Retinal pigment epithelial cell (primary cell): ENCODE results near the gene SRC.

Experiments used
- DNase-seq: peaks from one replicate; pipeline ENCODE4 v3.0.0-alpha.2; 2010; ENCODE audit warnings: low read depth
- H3K4me3 ChIP-seq: 2 replicates; pipeline ENCODE4 v1.5.1; 2011; ENCODE audit warnings: mild to moderate bottlenecking, low read length, control low read depth, moderate library complexity
- TF ChIP-seq, protein P1 (sequence below): conservative IDR thresholded peaks from 2 replicates; pipeline ENCODE4 v1.5.1; 2011; ENCODE audit warnings: low read depth, low read length, control low read depth, inconsistent platforms

The SRC gene

DNA sequence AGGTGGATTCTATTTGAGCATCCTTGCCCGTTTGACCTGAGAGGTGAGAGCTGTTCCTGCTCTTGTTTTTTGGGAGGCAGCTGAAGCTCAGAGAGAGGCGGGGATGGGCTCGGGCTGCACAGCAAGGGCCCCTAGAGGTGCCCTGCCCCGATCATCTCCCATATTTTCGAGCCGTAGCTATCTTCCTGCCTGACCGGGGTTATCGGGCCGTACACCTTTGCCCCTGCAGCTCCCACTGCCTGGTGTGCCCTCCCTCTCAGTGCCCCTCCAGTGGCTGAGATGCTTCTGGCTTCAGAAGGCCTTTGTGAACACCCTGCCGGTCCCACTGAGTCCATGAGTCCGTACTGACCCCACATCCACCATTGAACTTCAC, 6.7 kb downstream of the SRC start:
- DNase-seq, result no peak
- H3K4me3 ChIP-seq, result no peak overlapping the region
- TF ChIP-seq, protein P1, sequence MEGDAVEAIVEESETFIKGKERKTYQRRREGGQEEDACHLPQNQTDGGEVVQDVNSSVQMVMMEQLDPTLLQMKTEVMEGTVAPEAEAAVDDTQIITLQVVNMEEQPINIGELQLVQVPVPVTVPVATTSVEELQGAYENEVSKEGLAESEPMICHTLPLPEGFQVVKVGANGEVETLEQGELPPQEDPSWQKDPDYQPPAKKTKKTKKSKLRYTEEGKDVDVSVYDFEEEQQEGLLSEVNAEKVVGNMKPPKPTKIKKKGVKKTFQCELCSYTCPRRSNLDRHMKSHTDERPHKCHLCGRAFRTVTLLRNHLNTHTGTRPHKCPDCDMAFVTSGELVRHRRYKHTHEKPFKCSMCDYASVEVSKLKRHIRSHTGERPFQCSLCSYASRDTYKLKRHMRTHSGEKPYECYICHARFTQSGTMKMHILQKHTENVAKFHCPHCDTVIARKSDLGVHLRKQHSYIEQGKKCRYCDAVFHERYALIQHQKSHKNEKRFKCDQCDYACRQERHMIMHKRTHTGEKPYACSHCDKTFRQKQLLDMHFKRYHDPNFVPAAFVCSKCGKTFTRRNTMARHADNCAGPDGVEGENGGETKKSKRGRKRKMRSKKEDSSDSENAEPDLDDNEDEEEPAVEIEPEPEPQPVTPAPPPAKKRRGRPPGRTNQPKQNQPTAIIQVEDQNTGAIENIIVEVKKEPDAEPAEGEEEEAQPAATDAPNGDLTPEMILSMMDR, result no peak

DNA sequence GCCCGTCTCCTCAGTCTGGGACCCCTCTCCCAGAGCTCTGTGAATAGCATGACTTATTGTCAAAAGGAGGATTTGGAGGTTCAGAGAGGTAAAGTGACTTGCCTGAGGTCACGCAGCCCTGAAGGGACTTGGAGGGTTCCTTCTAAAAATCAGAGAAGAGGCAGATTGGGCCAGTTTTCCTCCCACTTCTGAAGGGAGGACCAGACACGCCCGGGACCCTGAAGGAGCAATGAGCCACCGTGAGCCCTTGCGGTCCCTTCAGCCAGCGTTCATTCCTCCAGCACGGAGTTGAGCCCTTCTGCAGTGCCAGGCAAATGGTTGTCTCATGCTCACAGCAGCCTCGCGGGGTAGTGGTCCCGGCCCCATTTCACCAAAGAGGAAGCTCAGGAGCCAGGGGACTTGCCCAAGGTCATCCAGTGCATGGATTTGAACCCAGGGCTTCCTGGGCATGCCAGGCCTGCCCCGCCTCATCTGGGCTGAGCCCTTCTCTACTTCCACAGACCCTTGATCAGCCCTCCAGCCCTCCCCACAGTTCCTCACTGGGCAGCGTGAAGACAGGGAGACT, 7.4 kb downstream of the SRC start:
- no peak overlapping the region for H3K4me3 ChIP-seq
- DNase-seq, result no peak
- TF ChIP-seq, protein P1, result no peak

DNA sequence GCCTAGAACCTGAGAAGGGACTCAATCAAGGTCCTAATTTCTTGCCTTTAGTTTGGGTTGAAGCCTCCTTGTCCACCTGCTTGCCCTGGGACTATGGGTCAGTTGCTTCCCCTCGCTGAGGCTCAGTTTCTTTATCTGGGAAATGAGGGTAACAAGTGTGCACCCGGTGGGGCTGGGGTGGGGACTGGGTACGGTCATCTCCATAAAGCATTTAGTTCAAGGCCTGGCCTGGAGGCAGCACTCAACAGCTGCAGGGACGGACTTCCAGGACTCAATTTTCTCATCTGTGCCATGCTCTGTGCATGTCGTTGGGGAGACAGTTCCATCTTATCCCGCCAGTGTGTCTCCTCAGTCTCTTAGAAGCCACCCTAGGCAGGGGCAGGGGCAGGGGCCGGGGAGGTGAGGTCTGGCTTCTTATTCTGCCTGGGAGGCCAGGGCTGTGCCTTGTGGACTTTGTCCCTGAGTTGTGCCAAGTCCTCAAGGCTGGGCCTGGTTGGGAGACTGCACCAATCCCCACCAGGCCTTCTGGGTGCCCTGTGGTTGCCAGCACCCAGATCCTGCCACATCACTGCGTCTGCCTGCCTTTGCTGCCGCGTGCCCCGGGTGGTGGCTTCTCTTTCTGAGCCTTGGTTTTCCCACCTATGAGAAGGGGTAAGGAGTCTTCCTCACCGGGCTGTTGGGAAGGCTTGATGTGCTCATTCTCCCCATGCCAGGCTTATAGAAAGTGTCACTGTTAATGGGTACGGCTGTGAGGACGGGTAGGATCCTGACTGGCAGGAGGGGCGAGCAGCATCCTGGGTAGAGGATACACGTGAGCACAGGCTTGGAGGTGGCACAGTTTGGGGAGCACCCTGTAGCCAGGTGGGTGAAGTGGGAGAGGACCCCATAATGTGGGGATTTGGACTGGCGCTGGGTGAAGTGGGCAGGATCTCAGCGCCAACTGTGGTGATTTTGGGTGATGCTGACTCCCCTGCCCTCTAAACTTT, 8.6 kb downstream of the SRC start:
- TF ChIP-seq, protein P1, result no peak
- DNase-seq, result no peak
- H3K4me3 ChIP-seq, result no peak overlapping the region

DNA sequence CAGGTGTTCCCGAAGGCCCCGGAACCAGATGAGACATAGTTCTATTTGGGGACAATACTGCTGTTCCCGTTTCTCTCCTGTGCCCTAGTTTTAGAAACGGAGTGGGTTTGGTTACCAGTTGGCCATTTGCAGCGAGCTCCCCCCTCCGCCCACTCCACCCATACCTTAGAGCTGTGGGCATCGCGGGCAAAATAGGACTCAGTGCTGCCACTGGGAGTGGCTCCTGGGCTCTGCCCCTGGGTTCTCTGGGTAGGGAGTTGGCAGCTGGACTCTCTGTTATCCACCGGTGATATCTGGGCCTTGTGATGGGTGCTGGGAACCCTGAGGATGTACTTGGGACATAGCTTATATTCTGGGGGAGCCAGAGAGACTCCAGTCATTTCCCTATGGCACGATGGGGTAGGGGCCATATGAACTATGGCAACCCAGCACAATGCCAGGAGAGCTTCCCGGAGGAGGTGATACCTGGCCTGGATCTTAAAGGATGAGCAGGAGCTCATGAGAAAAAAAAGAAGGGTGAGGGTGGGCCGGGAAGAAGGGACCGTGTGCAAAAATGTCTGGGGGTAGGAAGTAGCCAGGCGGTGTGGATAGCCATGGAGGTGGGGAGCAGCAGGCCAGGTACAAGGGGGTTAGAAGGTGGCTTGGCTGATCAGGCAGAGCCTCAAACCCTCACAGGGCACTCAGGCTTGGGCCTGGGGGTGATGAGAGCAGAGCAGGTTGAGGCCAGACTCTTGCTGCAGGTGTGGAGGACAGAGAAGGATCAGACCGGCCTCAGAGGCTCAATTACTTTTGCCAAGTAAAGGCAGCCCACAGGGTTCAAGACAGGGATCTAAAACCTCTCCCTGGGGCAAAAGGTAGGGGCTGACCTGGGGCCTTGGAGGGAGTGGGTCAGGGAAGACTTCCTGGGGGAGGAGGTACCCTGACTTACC, 9.6 kb downstream of the SRC start:
- no peak overlapping the region for H3K4me3 ChIP-seq
- TF ChIP-seq, protein P1, result no peak
- no peak for DNase-seq

DNA sequence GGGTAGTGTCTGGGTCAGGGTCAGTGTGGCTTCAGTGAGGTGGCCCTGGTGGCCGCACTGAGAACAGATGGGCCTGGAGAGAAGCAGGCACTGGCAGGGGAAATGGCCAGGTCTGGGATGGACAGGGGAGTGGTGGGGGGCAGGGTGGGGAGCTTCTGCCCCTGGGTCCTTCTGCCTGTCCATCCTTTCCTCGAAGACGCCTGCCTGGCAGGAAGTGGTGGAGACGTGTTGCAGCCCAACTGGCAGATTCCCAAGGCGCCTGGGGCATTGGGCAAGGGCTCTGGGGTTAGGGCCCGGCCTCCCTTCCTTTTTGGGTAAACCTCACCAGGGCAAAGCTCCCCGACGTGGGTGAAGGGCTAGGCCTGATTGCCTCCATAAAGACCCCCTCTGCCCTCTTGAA, 10.4 kb downstream of the SRC start:
- H3K4me3 ChIP-seq, result no peak overlapping the region
- DNase-seq, result no peak

DNA sequence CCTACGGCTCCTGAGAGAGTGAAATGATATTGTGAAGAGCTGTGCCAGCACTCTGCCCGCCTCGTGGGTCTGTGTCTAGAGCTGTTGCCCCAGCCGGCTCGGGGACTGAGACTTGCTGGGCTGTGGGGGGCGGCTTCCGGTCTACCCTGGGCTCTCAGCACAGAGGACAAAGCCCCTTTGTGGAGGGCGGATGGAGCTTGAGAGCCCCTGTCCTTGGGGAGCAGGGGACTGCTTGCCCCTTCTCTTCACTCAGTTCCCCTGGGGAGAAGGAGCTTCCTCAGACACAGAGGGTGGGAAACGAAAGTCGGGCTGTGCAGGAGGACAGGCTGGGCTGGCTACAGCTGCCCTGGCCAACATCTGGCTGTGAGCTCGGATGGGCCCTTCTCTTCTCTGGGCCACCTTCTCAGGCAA, 11.0 kb downstream of the SRC start:
- DNase-seq, result no peak
- no peak overlapping the region for H3K4me3 ChIP-seq
- TF ChIP-seq, protein P1, result no peak

More for the DNA sequence above, 10.4 kb downstream of the SRC start:
- TF ChIP-seq, protein P1, result no peak
